Measurements from ENCODE around the gene PLCB3. TPM values are rescaled to one million over a fixed set of nuclear protein-coding genes. Genes with fewer than 3 reads are reported as not detected.

Gene PLCB3
- total and polyA plus RNA-seq, 2 experiments from 2014 or later, result 28.1 to 103 TPM

GRCh38 chr11:64224891-64225607, 26.3 kb upstream of the PLCB3 start (continued):
- TF ChIP-seq ZNF462 (CRISPR knock-in tag; IDR thresholded peaks at IDR 0.05), result no peak
- no peak for TF ChIP-seq ZNF114 (CRISPR knock-in tag; IDR thresholded peaks at IDR 0.05)
- TF ChIP-seq EZH2 (IDR thresholded peaks at IDR 0.05; ENCODE audit: low read depth, unreplicated experiment), result no peak

GRCh38 chr11:64225608-64226506, 25.5 kb upstream of the PLCB3 start, which contains the start of the genes NUDT22 and TRPT1:
TSS of gene NUDT22 (plus strand) at chr11:64226274. CDS start at chr11:64226653, 379 bp downstream.
TSS of gene TRPT1 (minus strand) at chr11:64226186. CDS start at chr11:64225860, 326 bp downstream.
- ATAC-seq (peak; percentile 59), DNase-seq (ENCODE audit: low spot score) (peak; percentile 94)
- peak within 1 kb of the TSS; percentile 85; the same call in 1 of the 2 replicates for H2AFZ ChIP-seq
- Mint-ChIP-seq H3K4me3 (peak within 1 kb of the TSS; percentile 89), H3K36me3 (ENCODE audit: low read depth) (no peaks in the 10 kb centered on the region), H3K9me3 (no peaks in the 10 kb centered on the region), H3K27me3 (ENCODE audit: insufficient read depth, low read depth, poor library complexity) (peaks cover 4% of the 10 kb centered on the region), H3K27ac (peak within 1 kb of the TSS; percentile 92), H3K4me1 (peaks cover 12% of the 10 kb centered on the region)
- no peaks in the 10 kb centered on the region; the same call in 1 of the 2 replicates for H3K79me2 ChIP-seq (replicated peaks; ENCODE audit: insufficient read depth)
- H3F3A ChIP-seq (replicated peaks; ENCODE audit: low read depth), result 0 out of 2 replicates have a peak, but pooled peaks cover 5% of the 10 kb centered on the region
- peak within 1 kb of the TSS; percentile 98 for H3K4me3 ChIP-seq
- H3K9me2 ChIP-seq (ENCODE audit: insufficient read depth), result no peaks in the 10 kb centered on the region
- no peaks in the 10 kb centered on the region; the same call in 1 of the 2 replicates for H3K4me1 ChIP-seq (ENCODE audit: insufficient read depth)
- no peaks in the 10 kb centered on the region for H3K27me3 ChIP-seq (ENCODE audit: insufficient read depth)
- no peaks in the 10 kb centered on the region; the same call in 1 of the 2 replicates for H3K36me3 ChIP-seq (ENCODE audit: insufficient read depth)
- H4K20me1 ChIP-seq (replicated peaks; ENCODE audit: insufficient read depth), result no peaks in the 10 kb centered on the region
- H3K4me2 ChIP-seq, result peak within 1 kb of the TSS; percentile 97
- peak within 1 kb of the TSS; percentile 89; the same call in 1 of the 2 replicates for H3K27ac ChIP-seq (ENCODE audit: low read depth)
- TF ChIP-seq POLR2AphosphoS5 (IDR thresholded peaks at IDR 0.05; ENCODE audit: low read depth), result peak; percentile 89
- TF ChIP-seq EZH2 (IDR thresholded peaks at IDR 0.05; ENCODE audit: low read depth, unreplicated experiment), result no peak
- no peak for TF ChIP-seq EZH2phosphoT487 (IDR thresholded peaks at IDR 0.05; ENCODE audit: unreplicated experiment)
- TF ChIP-seq, protein P1, sequence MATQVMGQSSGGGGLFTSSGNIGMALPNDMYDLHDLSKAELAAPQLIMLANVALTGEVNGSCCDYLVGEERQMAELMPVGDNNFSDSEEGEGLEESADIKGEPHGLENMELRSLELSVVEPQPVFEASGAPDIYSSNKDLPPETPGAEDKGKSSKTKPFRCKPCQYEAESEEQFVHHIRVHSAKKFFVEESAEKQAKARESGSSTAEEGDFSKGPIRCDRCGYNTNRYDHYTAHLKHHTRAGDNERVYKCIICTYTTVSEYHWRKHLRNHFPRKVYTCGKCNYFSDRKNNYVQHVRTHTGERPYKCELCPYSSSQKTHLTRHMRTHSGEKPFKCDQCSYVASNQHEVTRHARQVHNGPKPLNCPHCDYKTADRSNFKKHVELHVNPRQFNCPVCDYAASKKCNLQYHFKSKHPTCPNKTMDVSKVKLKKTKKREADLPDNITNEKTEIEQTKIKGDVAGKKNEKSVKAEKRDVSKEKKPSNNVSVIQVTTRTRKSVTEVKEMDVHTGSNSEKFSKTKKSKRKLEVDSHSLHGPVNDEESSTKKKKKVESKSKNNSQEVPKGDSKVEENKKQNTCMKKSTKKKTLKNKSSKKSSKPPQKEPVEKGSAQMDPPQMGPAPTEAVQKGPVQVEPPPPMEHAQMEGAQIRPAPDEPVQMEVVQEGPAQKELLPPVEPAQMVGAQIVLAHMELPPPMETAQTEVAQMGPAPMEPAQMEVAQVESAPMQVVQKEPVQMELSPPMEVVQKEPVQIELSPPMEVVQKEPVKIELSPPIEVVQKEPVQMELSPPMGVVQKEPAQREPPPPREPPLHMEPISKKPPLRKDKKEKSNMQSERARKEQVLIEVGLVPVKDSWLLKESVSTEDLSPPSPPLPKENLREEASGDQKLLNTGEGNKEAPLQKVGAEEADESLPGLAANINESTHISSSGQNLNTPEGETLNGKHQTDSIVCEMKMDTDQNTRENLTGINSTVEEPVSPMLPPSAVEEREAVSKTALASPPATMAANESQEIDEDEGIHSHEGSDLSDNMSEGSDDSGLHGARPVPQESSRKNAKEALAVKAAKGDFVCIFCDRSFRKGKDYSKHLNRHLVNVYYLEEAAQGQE (IDR thresholded peaks at IDR 0.05; ENCODE audit: unreplicated experiment), result no peak
- no peak for TF ChIP-seq JUNB (IDR thresholded peaks at IDR 0.05; ENCODE audit: unreplicated experiment)
- TF ChIP-seq, protein P2, sequence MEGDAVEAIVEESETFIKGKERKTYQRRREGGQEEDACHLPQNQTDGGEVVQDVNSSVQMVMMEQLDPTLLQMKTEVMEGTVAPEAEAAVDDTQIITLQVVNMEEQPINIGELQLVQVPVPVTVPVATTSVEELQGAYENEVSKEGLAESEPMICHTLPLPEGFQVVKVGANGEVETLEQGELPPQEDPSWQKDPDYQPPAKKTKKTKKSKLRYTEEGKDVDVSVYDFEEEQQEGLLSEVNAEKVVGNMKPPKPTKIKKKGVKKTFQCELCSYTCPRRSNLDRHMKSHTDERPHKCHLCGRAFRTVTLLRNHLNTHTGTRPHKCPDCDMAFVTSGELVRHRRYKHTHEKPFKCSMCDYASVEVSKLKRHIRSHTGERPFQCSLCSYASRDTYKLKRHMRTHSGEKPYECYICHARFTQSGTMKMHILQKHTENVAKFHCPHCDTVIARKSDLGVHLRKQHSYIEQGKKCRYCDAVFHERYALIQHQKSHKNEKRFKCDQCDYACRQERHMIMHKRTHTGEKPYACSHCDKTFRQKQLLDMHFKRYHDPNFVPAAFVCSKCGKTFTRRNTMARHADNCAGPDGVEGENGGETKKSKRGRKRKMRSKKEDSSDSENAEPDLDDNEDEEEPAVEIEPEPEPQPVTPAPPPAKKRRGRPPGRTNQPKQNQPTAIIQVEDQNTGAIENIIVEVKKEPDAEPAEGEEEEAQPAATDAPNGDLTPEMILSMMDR (conservative IDR thresholded peaks at IDR 0.05; ENCODE audit: low read depth in 2 of 2), result peak; percentile 43 to 45
- TF ChIP-seq ZNF331 (CRISPR knock-in tag; IDR thresholded peaks at IDR 0.05; ENCODE audit: low read depth), result no peak
- no peak; the same call in 1 of the 2 replicates for TF ChIP-seq CREB1 (CRISPR knock-in tag; IDR thresholded peaks at IDR 0.05; ENCODE audit: low read depth)
